ENCODE data around the gene PALS2.

DNA sequence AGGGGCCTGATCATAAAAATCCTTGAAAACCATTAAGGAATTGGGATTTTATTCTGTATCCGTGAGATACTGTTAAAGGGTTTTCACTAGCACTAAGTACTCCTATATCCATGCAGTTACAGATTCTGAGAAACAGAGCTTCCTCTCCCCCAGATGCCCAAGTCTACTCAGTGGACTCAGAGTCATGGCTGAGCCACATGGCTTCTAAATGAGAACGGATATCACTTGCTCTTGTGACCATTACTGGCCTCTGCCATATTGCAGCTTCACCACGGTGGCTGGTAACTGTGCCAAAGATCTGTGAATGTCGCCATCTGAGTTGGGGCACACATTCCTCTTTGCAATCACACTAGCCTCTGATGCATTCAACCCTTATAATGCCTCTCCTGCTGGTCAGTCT is 42.0 kb upstream of the PALS2 start:
- TF ChIP-seq CTCF (IDR thresholded peaks at IDR 0.05; ENCODE audit: extremely low read depth in 1 of 2, insufficient read depth in 1 of 2, low read depth in 1 of 2, low read length in 2 of 2): no peak
- no peak for TF ChIP-seq POLR2A (IDR thresholded peaks at IDR 0.05; ENCODE audit: low read depth, low read length)
- no peak for TF ChIP-seq POLR2AphosphoS5 (IDR thresholded peaks at IDR 0.05; ENCODE audit: insufficient read depth, low read depth, low read length)
